SU-DHL-6 (cell line): ENCODE measurements around the gene ADCY5.

Source experiments
- H2AFZ ChIP-seq: fragments of 200-600 bp; sonication (generic); 2 replicates; pipeline ENCODE4 v1.6.1; 2014; ENCODE audit warnings: low read depth, mild to moderate bottlenecking, moderate library complexity, mixed read lengths, antibody characterized with exemption, low read length; ENCODE audit not compliant: severe bottlenecking
- H3F3A ChIP-seq: fragments of 200-600 bp; shearing (Covaris generic); 2 replicates; pipeline ENCODE4 v1.6.0; 2016; ENCODE audit warnings: antibody characterized with exemption, mild to moderate bottlenecking; ENCODE audit not compliant: insufficient read depth
- H3K27ac ChIP-seq: fragments of 200-600 bp; sonication (generic); 2 replicates; pipeline ENCODE4 v1.5.1; 2016; ENCODE audit warnings: low read depth, mild to moderate bottlenecking, low read length, moderate library complexity, mixed read lengths
- H3K27me3 ChIP-seq: fragments of 200-600 bp; sonication (generic), shearing (Covaris generic); 2 replicates; pipeline ENCODE4 v1.6.0; 2014; ENCODE audit warnings: mild to moderate bottlenecking, low read length
- H3K36me3 ChIP-seq: fragments of 200-600 bp; sonication (generic); 2 replicates; pipeline ENCODE4 v1.6.1; 2014; ENCODE audit warnings: mild to moderate bottlenecking, low read length, mixed read lengths
- H3K4me2 ChIP-seq: fragments of 300-600, 200-600 bp; shearing (Covaris generic), sonication (generic); 2 replicates; pipeline ENCODE4 v1.6.0; 2014; ENCODE audit warnings: low read length, low read depth, mild to moderate bottlenecking; ENCODE audit not compliant: poor library complexity, severe bottlenecking
- H3K4me3 ChIP-seq: fragments of 200-600 bp; sonication (generic); 2 replicates; pipeline ENCODE4 v1.5.1; 2014; ENCODE audit warnings: antibody characterized with exemption, low read length, mild to moderate bottlenecking, mixed read lengths; ENCODE audit not compliant: insufficient read depth, poor library complexity, severe bottlenecking
- H3K79me2 ChIP-seq: fragments of 200-600 bp; sonication (generic); 2 replicates; pipeline ENCODE4 v1.6.1; 2014; ENCODE audit warnings: mild to moderate bottlenecking, low read length, moderate library complexity; ENCODE audit not compliant: insufficient read depth
- H3K9ac ChIP-seq: fragments of 200-600 bp; sonication (generic); 2 replicates; pipeline ENCODE4 v1.7.0; 2014; ENCODE audit warnings: mild to moderate bottlenecking, low read length
- H3K9me2 ChIP-seq: fragments of 200-600 bp; sonication (generic); replicated peaks from 2 replicates; pipeline ENCODE4 v1.6.1; 2014; ENCODE audit warnings: low read length; ENCODE audit not compliant: insufficient read depth
- H3K9me3 ChIP-seq: fragments of 200-600 bp; sonication (generic); 2 replicates; pipeline ENCODE4 v1.6.1; 2014; ENCODE audit warnings: low read length, mixed read lengths; ENCODE audit not compliant: insufficient read depth
- H4K20me1 ChIP-seq: fragments of 200-600 bp; sonication (generic); 2 replicates; pipeline ENCODE4 v1.6.1; 2014; ENCODE audit warnings: low read depth, mild to moderate bottlenecking, antibody characterized with exemption, low read length, moderate library complexity, mixed read lengths
- CTCF ChIP-seq: fragments of 200-600 bp; sonication (generic); IDR thresholded peaks from one replicate; pipeline ENCODE4 v1.5.1; 2017; ENCODE audit warnings: antibody characterized with exemption, mild to moderate bottlenecking, low read length, moderate library complexity; ENCODE audit not compliant: insufficient read depth, poor library complexity, severe bottlenecking
- EZH2phosphoT487 ChIP-seq: fragments of 200-600 bp; sonication (generic), shearing (Covaris generic); conservative IDR thresholded peaks from 2 replicates; pipeline ENCODE4 v1.6.1; 2018; ENCODE audit warnings: mild to moderate bottlenecking, antibody characterized with exemption, low read length, moderate library complexity, mixed read lengths

Gene ADCY5

GRCh38 chr3:123318374-123318773 is 130.5 kb downstream of the ADCY5 start:
- no peak overlapping the region for H3K4me2 ChIP-seq
- no peaks in the 10 kb centered on the region for H3K9me2 ChIP-seq
- no peak overlapping the region for H3K4me3 ChIP-seq
- H3K9ac ChIP-seq, result no peak overlapping the region
- no peaks in the 10 kb centered on the region for H3K36me3 ChIP-seq
- H2AFZ ChIP-seq, result no peak overlapping the region
- no peaks in the 10 kb centered on the region for H3F3A ChIP-seq
- no peaks in the 10 kb centered on the region for H3K79me2 ChIP-seq
- no peaks in the 10 kb centered on the region for H3K9me3 ChIP-seq
- H3K27ac ChIP-seq, result no peak overlapping the region
- TF ChIP-seq EZH2phosphoT487 (no peak), CTCF (no peak)
- H3K27me3 ChIP-seq, result no peaks in the 10 kb centered on the region
- H4K20me1 ChIP-seq, result no peaks in the 10 kb centered on the region

GRCh38 chr3:123317716-123318115 is 131.2 kb downstream of the ADCY5 start:
- TF ChIP-seq CTCF (no peak), EZH2phosphoT487 (no peak)
- no peaks in the 10 kb centered on the region for H3K9me2 ChIP-seq
- H3K4me3 ChIP-seq, result no peak overlapping the region
- no peaks in the 10 kb centered on the region for H3K27me3 ChIP-seq
- H3K9ac ChIP-seq, result no peak overlapping the region
- H3K79me2 ChIP-seq, result no peaks in the 10 kb centered on the region
- no peaks in the 10 kb centered on the region for H3K36me3 ChIP-seq
- no peak overlapping the region for H3K27ac ChIP-seq
- H3K4me2 ChIP-seq, result no peak overlapping the region
- H3F3A ChIP-seq, result no peaks in the 10 kb centered on the region
- no peaks in the 10 kb centered on the region for H3K9me3 ChIP-seq
- H4K20me1 ChIP-seq, result no peaks in the 10 kb centered on the region
- H2AFZ ChIP-seq, result no peak overlapping the region

- Histone ChIP-seq H3K9me3 (no peaks in the 10 kb centered on the region), H3K9me2 (no peaks in the 10 kb centered on the region), H3K4me3 (no peak overlapping the region), H3K27ac (no peak overlapping the region), H4K20me1 (no peaks in the 10 kb centered on the region), H3K27me3 (no peaks in the 10 kb centered on the region), H3K36me3 (no peaks in the 10 kb centered on the region), H3K79me2 (no peaks in the 10 kb centered on the region), H3K4me2 (no peak overlapping the region), H3K9ac (no peak overlapping the region), H3F3A (no peaks in the 10 kb centered on the region), H2AFZ (no peak overlapping the region)
- no peak for TF ChIP-seq EZH2phosphoT487
- TF ChIP-seq CTCF, result no peak
Observed at GRCh38 chr3:123315271-123315595, 133.7 kb downstream of the ADCY5 start.
